Measurements from ENCODE around the gene CDKAL1.

GRCh38 chr6:20724443-20725190 is 190.4 kb downstream of the CDKAL1 start:
- TF ChIP-seq EP300 (IDR thresholded peaks at IDR 0.05; ENCODE audit: low read depth in 2 of 2, low read length in 2 of 2) = no peak
- TF ChIP-seq EP300 (CRISPR knock-in tag; IDR thresholded peaks at IDR 0.05; ENCODE audit: borderline replicate concordance) = no peak
- TF ChIP-seq POLR2A (IDR thresholded peaks at IDR 0.05; ENCODE audit: insufficient read depth in 1 of 2, low read depth in 2 of 2, low read length in 2 of 2) = no peak
- no peak for TF ChIP-seq MIXL1 (CRISPR knock-in tag; IDR thresholded peaks at IDR 0.05)
- no peak for TF ChIP-seq HMGXB4 (CRISPR knock-in tag; IDR thresholded peaks at IDR 0.05; ENCODE audit: borderline replicate concordance in 1 of 2, low read depth in 1 of 2)
- no peak for TF ChIP-seq SMC3 (IDR thresholded peaks at IDR 0.05; ENCODE audit: low read length)
- TF ChIP-seq FIP1L1 (IDR thresholded peaks at IDR 0.05; ENCODE audit: borderline replicate concordance, insufficient read depth, low read depth, low read length) = no peak
- TF ChIP-seq ZNF556 (CRISPR knock-in tag; IDR thresholded peaks at IDR 0.05; ENCODE audit: borderline replicate concordance) = no peak
- TF ChIP-seq TAF1 (CRISPR knock-in tag; IDR thresholded peaks at IDR 0.05) = no peak
- no peak for TF ChIP-seq SMAD1 (CRISPR knock-in tag; IDR thresholded peaks at IDR 0.05; ENCODE audit: borderline replicate concordance, low read depth)
- TF ChIP-seq, protein P1, sequence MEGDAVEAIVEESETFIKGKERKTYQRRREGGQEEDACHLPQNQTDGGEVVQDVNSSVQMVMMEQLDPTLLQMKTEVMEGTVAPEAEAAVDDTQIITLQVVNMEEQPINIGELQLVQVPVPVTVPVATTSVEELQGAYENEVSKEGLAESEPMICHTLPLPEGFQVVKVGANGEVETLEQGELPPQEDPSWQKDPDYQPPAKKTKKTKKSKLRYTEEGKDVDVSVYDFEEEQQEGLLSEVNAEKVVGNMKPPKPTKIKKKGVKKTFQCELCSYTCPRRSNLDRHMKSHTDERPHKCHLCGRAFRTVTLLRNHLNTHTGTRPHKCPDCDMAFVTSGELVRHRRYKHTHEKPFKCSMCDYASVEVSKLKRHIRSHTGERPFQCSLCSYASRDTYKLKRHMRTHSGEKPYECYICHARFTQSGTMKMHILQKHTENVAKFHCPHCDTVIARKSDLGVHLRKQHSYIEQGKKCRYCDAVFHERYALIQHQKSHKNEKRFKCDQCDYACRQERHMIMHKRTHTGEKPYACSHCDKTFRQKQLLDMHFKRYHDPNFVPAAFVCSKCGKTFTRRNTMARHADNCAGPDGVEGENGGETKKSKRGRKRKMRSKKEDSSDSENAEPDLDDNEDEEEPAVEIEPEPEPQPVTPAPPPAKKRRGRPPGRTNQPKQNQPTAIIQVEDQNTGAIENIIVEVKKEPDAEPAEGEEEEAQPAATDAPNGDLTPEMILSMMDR (CRISPR knock-in tag; IDR thresholded peaks at IDR 0.05) = no peak
- TF ChIP-seq TFE3 (CRISPR knock-in tag; IDR thresholded peaks at IDR 0.05) = no peak
